Nucleus accumbens (tissue), 56 donors: ENCODE results near the gene CARD14.

ENCODE experiments used
- DNase-seq, 56 donors: peaks; one replicate each; lab custom pipeline; 2025; lab: John Stamatoyannopoulos, UW

Gene CARD14

DNA sequence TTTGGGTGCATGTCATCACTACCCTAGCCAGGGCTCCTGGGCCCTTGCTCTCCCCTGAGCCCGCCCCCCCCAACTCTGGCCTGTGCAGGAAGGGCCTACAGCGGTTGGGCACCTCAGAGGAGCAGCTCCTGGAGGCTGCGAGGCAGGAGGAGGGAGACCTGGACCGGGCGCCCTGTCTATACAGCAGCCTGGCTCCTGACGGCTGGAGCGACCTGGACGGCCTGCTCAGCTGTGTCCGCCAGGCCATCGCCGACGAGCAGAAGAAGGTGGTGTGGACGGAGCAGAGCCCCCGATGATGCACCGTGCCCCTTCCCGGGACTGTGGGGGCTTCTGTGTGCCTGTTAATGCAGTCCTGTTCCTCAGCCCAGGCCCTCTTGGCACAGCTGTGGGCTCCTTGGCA is 38.2 kb downstream of the CARD14 start:
- no peak for DNase-seq

DNA sequence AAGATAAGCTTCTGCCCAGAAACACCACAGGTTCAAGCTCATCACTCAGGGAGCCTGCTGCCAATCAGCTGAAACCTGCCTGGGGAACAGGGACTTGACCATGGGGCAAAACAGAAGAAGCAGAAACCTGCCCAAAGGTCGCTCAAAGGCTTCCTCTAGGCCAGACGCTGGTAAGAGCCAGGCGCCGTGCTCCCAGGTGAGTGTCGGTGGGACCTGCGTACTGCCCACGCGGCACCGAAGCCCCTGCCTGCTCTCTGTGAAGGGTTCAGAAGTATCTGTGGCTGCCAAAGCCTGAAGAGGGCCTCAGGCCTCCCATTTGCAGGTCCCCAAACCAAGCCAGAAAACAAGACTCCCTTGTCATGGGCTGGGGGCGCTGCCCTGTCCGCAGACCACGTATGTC is 39.9 kb downstream of the CARD14 start:
- no peak for DNase-seq

DNA sequence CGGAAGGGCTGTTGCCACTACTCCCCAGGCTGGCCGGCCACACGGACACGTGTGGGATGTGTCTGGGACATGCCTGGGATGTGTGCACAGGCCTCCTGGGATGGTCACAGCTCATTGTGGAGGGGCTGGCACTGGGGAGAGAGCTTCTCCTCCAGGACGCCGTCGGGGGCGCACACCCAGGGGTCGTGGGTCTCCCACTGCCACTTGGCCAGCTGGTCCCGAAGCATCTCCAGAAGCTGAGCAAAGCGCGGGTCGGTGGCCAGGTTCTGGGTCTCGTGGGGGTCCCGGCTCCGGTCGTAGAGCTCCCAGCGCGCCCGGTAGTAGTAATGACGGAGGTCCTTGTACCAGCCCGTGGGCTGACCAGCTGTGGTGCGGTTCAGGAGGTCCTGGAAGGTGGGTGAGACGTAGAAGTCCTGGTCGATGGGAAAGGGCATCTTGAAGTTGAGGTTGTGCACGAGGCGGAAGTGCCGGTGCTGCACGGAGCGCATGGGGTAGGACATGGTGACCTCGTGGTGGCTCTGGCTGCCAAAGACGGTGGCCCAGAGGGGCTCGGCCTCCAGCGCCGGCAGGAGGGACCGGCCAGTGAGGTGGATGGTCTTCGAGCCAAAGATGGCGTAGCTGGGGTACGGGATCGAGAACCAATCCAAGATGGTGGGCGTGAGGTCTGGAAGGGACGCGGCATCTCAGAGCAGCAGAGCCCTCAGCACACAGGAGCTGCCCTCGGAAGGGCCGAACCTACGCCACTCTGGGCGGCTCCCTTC is 40.7 kb downstream of the CARD14 start:
- DNase-seq: no peak

DNA sequence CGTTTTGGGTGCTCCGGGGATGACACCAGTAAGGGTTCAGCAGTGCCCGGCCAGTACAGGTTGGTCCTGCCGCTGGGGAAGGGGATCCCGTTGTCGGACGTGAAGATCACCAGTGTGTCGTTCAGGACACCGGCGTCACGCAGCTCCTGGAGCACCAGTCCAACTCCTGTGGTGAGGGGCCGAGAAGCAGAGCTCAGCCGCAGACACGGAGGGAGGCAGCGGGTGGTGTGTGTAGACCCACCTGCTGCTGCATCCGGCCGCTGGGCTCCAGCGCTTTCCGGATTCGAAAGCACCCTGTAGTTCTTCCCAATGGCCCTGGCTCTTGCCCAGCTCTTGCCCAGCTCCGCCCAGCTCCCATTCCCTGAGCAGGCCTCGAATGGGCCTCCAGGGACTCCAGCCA is 42.3 kb downstream of the CARD14 start:
- no peak for DNase-seq

DNA sequence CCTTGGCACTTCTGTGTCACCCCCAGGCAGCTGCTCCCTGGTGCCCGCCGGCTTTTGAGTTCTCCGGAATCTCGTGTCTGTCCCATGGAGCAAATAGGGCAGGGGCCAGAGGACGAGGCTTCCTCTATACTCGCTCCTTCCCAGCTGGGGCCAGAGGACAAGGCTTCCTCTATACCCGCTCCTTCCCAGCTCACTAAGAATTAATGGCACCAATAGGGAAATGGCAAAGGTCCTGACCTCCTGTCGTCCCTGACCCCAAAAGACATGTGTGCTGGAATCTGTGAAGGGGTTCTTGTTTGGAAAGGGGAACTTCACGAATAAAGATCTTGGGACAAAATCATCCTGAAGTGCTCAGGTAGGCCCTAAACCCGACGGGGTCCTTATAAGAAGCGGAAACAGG is 42.7 kb downstream of the CARD14 start:
- DNase-seq: no peak

DNA sequence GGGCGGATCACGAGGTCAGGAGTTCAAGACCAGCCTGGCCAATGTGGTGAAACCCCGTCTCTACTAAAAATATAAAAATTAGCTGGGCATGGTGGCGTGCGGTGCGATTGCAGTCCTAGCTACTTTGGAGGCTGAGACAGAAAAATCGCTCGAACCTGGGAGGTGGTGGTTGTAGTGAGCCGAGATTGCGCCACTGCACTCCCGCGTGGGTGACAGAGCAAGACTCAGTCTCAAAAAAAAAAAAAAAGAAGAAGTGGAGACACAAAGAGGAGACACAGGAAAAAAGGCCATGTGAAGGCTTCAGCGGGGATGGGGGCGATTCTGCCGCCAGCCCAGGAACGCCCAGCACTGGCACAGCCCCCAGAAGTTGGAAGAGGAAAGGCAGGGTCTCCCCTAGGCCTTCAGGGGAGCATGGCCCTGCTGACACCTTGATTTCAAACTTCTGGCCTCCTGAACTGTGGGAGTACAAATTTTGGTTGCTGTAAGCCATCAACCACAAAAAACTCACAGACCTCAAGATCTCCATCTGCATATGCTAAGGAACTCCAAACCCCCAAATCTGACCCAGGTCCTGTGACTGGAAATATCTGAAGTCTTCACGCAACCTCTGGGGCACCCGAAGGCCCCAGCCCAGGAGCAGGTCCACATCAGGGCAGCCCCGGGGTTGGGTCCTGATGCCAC is 43.3 kb downstream of the CARD14 start:
- DNase-seq: peak in 14 of 56 donors; percentile 4 to 65 (median 19)

DNA sequence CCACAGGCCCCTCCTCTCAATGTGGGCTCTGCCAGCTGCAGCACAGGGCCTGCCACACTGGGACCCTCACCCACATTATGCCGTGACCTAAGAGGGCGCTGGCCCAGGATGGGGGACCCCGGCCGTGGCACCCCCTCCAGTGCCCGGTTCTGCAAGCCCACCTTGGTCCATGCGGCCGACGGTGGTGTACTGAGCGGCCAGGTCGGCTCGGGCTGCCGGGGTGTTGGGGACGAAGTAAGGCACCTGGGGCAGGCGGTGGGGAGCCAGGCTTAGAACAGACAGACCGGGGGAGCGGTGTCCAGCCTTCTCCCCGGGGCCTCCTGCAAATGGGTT is 43.8 kb downstream of the CARD14 start:
- no peak for DNase-seq

DNA sequence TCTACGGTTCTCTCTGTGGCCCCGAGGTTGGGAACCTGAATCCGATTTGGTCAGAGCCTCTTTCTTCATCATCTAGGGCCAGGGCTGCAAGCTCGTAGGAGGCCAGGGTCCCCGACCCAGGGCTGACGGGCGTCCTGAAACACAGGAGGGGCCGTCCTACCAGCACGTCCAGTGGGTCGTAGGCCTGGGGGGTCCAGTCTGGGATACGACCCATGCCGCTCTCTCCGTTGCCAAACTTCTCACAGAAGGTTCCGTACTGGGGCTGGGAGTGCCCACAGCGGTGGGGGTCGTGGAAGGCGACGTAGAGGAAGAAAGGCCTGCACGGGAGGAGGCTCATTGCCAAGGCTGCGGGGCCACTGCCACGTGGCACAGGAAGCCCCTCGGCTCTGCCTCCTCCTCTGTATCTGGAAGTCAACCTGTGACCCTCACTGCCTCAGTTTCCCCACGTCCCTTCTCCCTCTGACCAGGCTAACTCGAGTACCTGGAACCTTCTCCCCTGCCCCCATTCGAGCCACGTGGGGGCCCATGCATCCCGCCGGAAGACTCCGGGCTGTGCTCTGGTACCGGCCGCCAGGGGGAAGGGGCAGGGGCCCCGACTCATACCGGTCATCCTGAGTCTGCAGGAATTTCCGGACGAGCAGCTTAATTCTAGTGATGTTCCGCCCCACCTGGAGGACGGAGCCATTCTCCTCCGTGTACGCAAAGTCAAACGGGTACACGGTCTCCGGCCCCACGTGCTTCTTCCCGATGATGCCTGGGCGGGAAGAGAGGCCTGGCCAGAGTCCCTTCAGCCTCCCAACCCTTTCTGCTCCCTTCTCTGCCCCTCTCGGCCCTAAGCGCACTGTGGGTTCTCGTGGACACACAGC is 44.4 kb downstream of the CARD14 start:
- no peak for DNase-seq

DNA sequence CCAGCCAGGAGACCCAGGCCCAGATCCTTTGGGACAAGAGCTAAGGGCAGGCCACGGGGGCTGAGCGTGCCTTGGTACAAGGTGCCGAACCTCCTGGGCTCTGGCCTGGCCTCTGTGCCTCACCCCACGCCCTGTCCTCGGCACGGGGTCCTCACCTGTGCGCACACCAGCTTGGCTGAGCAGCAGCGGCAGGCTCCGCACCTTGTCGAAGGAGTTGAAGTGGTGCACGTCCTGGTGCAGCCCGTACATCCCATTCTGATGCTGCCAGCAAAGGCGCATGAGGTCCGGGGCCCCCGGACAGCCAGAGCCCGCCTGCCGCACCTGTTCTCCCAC is 45.0 kb downstream of the CARD14 start:
- no peak for DNase-seq

DNA sequence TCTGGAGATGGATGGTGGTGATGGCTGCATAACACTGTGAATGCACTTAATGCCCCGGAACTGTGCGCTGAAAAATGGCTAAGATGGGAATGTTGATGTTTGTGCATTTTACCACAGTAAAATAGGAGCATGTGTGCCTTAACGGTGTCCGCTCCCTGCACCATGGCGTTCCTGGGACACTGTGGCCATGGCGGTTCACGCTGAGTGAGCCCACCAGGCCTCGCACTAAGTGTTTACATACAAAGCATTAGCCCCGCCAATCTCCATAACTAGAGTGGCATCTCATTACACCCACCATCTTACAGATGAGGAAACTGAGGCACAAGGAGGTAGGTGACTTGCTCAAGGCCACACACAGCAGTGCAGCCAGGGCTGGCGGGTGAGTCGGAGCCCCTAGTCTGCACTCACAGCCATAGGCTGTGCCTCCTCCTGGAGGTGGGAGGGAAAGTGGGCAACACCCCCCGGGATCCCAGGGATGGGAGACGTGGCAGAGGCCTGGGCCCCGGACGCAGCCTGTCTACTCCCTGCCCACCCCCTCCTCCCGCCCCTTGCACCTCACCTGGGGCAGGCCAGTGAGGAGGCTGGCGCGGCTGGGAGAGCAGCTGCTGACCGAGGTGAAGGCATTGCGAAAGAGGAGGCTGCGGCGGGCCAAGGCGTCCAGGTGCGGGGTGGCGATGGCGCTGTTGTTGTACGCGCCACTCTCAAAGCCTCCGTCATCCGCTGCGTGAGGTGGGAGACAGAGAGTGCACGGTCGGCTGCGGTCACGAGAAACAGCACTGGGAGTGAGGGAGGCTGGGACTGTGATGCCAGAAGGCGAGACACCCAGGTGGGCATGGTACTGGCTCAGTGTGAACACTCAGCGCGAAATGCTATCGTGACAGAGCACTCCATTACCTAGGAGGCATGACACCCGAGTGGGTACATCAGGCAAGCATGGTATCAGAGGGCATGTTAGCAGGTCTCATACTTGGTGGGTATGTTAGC is 46.9 kb downstream of the CARD14 start:
- DNase-seq: no peak

DNA sequence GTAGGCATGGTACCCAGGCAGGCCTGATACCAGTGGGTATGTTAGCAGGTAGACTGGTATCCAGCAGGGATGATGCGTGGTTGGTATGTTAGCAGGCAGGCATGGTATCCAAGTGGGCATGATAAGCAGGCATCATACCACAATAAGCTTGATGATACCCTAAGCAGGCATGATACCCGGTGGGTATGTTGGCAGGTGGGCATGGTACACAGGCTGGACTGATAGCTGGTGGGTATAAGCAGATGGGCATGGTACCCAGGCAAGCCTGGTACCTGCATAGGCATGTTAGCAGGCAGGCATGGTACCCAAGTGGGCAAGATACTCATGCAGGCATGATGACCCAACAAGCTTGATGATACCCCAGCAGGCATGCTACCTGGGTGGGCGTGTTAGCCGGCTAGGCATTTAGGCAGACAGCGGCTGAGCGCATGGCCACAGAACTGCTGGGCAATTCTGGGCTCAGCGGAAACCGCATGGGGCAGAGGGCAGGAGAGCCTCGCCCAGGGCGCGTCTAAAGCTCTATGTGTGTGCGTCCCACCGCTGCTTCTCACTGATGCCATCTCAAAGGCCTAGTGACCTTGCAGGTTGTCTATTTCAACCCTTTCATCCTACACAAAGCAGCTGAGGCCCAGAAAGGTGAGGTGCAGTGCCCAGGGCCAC is 48.0 kb downstream of the CARD14 start:
- no peak for DNase-seq

DNA sequence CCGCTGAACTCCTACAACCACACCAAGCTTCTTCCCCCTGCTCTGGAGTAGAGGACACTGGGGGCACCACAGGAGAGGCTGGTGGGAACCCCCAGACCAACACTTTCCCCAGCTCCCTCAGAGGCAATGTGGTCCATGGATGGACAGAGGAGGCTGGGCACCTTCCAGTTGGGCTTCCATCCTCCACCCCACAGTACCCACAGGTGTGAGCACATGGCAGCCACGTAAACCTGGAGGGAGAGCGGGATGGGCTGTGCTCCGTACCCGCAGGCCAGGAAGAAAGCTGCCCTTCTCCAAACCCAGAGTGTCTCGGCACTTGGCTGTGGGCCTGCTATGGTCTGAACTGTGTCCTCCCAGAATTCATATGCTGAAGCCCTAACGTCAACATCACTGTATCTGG is 48.6 kb downstream of the CARD14 start:
- DNase-seq: no peak

DNA sequence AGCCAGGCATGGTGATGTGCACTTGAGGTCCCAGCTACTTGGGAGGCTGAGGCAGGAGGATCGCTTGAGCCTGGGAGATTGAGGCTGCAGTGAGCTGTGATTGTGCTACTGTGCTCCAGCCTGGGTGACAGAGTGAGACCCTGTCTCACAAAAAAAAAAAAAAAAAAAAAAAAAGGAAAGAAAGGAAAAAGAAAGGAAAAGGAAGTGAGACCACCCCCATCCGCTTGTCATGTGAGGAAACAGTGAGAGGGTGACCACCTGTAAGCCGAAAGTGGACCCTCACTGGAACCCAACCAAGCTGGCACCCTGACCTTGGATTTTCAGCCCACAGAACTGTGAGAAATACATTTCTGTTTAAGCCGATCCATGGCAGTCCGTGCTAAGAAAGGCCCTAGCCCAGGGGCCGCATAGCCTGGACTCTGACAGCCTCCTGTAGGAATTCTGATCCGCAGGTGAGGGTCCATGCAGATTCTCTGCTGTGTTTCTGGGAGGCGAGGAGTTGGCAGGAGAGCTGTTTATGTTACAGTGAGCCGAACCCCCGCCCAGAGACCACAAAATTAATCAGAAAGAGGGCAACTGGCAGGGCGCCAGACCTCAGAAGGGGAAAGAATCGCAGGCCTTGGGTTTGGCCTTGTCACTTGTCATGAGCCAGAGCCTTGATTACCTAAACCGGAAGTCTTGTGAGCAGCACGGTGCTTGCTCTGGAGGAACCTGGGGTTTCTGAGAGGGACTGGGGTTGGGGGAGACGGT is 49.4 kb downstream of the CARD14 start:
- peak in 16 of 56 donors; percentile 14 to 47 (median 26) for DNase-seq

DNA sequence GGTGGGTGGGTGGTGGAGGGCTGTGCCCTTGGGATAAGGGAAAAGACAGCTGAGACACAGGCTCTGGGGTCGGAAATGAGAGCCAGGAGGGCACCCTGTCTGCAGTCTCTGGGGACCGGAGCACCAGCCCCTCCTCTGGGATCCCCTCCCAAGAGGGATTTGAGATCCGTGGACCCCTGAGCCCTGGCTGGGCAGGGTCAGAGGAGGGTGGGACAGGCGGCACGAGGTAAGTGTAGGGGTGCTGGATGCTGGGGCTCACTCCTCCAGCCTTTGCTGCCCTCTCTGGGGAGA is 49.9 kb downstream of the CARD14 start:
- peak in 3 of 56 donors; percentile 10 to 42 (median 35) for DNase-seq

DNA sequence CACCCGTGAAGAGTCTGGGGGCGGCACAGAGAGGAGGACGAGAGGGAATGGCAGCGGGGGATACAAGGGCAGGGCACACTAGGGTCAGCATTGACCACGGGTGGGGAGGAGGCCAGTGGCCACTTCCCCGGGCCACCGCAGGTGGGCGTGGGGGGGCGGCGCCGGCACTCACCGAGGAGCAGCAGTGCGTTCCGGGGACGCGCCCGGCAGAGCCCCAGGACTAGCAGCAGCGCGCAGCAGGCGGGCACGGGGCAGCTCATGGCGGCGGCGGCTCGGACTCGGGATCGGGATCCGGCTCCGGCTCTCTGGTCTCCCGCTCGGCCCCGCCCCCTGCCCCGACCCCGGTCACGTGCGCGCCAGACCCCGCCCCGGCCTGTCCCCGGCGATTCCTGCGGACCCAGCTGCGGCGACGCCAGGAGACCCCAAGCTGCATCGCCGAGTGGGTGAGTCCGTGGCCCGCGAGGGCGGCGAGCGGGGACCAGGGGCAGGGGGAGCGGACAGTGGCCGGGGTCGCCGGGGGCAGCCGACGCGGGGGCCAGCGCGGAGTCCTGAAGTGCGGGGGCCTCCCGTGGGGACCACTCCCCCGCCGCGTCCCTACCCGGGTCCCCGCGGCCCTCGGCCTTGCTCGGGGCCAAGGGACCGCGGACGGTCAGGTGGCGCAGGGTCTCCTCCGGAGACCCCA is 50.4 kb downstream of the CARD14 start, which contains the start of the genes SGSH and SLC26A11:
SGSH (minus strand) TSS at position 280 of the 682 bp plus-strand sequence; CDS start at position 260, 20 bp downstream.
SLC26A11 (plus strand) TSS at position 374 of the 682 bp plus-strand sequence. CDS start 1,134 bp downstream, outside the sequence.
- DNase-seq: peak in 47 of 56 donors; percentile 18 to 80 (median 53)

DNA sequence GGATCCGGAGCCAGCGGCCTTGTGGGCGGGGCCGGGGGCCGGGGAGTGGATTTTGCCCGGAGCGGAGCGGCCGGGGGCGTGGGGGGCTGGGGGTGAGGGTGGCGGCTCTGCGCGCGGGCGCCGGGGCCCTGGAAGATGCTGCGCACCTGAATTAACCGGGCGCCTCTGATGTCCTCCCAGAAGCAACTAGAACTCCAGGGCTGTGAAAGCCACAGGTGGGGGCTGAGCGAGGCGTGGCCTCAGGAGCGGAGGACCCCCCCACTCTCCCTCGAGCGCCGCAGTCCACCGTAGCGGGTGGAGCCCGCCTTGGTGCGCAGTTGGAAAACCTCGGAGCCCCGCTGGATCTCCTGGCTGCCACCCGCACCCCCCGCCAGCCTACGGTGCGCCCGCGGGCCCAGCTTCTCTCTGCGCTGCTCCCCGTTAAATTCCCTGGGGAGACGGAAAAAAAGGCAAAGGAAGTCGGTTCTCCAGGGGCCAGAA is 50.9 kb downstream of the CARD14 start:
- DNase-seq: peak in 29 of 56 donors; percentile 5 to 69 (median 31)

DNA sequence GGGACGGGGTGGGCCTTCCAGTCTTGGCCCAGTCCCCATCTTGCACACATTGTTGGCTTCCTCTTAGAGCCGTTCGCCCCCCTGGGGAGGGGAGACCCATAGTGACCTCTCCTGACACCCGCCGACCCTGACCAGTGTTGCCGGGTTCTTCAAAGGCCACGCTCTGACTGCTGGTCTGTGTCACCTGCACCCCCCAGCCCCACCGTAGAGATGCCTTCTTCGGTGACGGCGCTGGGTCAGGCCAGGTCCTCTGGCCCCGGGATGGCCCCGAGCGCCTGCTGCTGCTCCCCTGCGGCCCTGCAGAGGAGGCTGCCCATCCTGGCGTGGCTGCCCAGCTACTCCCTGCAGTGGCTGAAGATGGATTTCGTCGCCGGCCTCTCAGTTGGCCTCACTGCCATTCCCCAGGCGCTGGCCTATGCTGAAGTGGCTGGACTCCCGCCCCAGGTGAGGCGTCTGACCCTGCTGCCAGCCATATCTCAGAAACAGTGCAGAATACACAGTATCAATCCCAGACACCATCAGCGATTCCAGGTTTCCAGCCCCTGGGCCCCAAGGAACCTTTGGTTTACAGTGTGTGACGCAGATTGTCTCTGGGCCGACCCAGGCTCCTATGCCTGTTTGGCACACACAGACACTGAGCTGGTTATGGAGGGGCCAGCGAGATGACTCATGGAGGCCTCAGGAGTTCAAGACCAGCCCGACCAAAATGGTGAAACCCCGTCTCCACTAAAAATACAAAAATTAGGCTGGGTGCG is 51.7 kb downstream of the CARD14 start:
- DNase-seq: no peak
